Measurements from ENCODE around the gene DYRK2.

Gene DYRK2

DNA sequence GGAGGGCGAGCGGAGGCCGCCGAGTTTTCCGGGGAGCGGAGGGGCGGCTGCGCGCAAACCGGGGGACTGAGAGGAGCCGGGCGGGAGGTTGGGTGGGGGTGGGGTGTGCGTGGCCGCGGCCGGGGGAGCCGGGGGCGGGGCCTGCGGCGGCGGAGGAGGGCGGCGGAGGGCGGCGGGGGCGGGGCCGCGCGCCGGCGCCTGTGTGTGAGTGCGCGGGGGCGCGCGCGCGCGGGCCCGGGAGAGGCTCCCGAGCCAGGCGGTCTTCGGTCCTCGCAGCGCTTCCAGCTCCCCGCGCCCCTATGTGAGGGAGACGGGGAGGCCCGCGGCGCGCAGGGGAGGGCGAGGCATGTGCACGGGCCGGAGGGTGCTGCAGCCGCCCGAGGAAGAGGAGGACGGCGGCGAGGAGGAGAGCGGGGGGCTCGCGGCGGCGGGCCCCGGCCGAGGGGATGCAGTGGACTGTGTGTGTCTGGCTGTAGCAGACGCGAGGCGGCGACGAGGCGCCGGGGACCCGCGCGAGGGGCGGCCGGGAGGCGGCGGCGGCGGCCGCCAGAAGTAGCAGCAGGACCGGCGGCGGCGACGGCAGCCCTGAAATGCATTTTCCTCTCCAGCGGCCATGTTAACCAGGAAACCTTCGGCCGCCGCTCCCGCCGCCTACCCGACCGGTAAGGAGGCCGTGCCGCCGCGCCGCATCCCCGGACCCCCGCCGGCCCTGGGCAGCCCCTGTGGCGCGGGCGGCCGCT, at the start of gene DYRK2:
TSS of gene DYRK2 (plus strand) at position 225 of the 740 bp plus-strand sequence. CDS start at position 614, 389 bp downstream.
- DNase-seq (ENCODE audit: low read depth in 2 of 2), result peak; percentile 47 to 70

DNA sequence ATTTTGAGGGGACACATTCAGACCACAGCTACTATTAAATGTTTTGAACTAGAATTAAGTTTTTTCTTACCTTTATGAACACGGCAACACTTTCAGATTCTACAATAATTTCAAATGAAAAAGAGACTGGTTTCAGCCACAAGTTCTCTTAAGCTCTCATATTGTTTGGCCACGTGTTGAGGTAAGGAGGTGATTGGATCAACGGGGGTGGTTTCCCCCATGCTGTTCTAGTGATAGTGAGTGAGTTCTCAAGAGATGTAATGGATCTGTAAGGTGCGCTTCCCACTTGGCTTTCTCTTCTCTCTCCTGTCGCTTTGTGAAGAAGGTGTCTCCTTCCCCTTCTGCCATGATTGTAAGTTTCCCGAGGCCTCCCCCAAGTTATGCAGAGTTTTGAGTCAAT, 48.9 kb upstream of the DYRK2 start:
- DNase-seq (ENCODE audit: low read depth in 2 of 2), result no peak

DNA sequence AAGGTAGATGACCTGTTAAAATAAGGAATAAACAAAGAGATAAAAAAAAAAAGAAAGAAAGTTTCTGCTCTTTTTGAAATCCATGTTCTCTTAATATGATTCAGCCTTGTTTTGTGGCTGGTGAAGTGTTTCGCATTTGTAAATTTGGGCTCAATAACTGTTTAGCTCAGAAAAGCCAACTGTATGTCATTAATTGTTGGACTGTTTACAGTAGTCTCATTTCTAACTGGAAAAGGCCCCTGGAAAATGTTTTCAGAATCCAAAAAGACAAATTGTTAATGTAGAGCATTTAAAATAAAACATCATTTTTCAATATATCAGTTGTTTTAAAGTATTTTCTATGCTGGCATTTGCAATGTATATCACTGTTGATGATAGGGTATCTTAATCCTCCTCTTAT, 47.4 kb upstream of the DYRK2 start:
- no peak for DNase-seq (ENCODE audit: low read depth in 2 of 2)

DNA sequence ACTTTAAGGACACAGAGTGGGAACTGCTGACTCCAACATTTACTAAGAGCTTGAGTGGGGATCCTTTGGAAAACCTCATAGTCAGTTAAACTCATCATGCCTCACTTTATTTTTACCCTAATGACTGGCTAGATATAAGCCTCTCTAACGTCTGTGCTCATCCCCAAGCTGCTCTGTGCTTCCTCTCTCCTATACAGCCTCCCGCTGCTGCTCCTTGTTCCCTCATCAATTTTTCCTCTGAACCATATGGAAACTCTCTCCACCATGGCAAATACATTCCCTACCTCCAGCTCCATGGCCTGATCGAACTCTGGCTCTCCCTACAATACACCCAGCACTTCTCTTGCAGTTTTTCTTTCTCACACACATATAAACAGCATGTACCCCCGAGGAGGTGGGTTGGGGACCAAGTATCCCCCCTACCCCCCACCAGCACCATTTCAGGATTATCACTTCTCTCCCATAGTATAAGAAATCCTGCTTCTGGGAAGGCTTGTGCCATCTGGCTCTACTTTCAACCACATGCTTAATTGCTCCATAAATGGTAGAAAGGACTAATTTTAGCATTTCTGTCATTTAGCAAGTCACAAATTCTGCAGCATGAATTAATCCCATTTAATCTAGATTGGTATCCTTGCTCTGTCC, 39.2 kb upstream of the DYRK2 start:
- no peak for DNase-seq (ENCODE audit: low read depth in 2 of 2)

DNA sequence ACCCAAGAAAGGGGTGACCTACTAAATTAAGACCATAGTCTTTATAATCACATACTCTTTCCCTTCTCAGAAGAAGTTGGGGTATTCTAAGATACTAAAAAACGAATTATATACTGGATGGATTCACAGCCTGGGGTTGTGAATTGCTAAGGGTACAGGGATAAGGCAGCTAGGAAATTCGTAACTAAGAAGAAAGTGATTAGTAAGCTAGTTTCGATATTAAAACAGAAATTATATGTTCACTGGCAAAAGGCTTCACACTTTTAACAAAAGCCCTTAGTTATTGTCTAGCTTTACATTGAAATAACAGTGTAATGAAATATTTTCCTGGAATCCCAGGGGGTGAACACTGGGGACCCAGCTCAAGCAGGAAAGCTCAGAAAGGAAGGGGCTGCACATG, 35.5 kb upstream of the DYRK2 start:
- DNase-seq (ENCODE audit: low read depth in 2 of 2), result no peak

DNA sequence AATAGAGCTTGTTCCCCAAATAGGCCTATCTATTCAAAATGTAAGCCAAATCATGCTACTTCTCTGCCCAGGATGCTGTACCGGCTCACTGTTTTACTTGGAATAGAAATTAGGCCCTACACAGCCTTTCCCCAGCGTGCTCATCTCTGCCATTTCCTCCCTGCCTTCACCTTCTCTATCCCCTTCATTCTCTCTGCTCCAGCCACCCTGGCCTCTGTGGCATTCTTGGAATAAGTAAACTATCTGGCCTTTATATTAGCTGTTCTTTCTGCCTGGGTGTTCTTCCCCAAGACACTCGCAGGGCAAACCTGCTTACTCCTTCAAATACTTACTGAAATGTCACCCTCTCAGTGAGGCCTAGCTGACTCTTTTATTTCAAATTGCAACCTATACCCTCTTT, 30.9 kb upstream of the DYRK2 start:
- no peak for DNase-seq (ENCODE audit: low read depth in 2 of 2)

DNA sequence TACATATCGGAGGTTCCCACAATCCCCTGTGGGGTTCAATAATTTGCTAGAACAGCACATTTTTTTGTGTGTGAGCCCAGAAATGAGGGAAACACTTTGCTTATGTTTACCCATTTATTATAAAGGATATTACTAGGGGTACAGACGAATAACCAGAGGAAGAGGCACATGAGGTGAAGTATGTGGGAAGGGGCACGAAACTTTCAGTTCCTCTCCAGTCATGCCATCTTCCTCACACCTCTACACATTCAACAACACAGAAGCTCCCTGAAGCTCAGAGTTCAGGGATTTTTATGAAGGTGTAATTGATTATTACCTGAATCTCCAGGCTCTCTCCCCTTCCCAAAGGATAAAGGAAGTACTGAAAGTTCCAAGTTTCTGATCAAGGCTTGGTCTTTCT, 30.2 kb upstream of the DYRK2 start:
- no peak for DNase-seq (ENCODE audit: low read depth in 2 of 2)

DNA sequence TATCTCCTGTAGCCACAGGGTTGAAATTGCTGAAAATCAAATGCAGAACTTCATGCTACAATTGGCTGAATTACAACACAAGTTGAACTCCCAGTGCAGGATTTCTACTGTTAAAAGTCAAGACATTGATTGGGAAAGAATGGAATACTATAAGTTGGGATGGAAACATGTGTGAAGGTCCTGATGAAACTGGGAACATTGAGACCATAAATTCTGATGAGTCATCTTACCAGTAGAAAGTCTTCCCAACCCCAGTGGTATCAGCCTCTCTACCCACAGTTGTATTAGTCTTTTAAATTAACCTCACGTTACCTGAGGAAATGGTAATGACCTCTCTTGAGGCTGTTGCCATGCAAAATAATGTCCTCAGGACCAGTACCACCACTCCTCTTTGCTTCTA, 27.4 kb upstream of the DYRK2 start:
- DNase-seq (ENCODE audit: low read depth in 2 of 2), result no peak

DNA sequence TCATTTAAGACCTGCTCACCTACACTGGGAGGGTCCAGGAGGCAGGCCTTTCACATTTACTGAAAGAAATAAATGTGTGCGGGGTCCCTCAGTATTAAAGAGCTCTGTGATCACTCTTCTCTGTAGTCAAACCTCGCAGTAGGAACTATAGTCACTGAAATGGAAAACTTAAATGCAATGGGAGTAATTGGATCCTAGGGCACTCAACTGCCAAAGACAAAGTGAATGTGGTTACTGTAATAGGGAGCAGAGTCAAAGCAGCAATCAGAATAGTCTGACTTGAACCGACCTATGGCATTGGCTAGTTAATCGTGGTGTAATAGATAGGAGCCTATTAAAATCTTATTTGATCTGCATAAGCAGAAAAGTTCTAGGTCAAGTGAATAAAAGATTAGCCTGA, 26.6 kb upstream of the DYRK2 start:
- no peak for DNase-seq (ENCODE audit: low read depth in 2 of 2)

DNA sequence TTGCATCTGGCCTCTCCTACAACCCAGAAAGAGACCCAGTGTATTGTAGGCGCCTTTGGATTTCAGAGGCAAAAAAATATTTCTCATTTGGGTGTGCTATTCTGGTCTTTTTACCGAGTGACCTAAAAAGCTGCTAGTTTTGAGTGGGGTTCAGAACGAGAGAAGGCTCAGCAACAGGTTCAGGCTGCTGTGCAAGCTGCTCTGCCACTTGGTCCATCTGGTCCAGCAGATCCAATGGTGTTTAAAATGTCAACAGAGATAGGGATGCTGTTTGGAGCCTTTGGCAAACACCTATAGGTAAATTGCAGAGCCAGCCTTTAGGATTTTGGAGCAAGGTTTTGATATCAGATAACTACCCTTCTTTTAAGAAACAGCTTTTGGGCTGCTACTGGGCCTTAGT, 25.3 kb upstream of the DYRK2 start:
- no peak for DNase-seq (ENCODE audit: low read depth in 2 of 2)

DNA sequence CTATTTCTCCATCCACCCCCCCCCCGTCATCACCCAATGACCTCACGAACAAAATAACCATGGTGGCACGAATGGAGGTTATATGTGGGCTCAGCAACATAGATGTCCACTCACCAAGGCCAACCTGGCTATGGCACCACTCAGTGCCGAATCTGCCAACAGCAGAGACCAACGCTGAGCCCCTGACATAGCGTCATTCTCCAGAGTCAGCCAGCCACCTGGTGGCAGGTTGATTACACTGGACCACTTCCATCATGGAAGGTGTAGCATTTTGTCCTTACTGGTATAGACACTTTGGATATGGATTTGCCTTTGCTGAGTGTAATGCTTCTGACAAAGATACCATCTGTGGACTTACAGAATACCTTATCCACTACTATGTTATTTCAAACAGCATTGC, 24.2 kb upstream of the DYRK2 start:
- no peak for DNase-seq (ENCODE audit: low read depth in 2 of 2)

DNA sequence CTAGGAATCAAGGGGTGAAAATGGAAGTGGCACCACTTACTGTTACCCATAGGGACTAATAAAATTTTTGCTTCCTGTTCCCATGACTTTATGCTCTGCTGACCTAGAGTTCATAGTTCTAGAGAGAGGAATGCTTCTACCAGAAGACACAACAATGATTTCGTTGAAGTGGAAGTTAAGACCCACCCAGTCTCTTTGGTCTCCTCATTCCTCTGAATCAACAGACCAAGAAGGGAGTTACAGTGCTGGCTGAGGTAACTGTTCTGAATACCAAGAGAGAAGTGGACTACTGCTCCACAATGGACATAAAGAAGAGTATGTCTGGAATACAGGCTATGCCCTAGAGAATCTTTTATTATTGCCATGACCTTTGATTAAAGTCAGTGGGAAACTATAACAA, 23.5 kb upstream of the DYRK2 start:
- DNase-seq (ENCODE audit: low read depth in 2 of 2), result no peak

DNA sequence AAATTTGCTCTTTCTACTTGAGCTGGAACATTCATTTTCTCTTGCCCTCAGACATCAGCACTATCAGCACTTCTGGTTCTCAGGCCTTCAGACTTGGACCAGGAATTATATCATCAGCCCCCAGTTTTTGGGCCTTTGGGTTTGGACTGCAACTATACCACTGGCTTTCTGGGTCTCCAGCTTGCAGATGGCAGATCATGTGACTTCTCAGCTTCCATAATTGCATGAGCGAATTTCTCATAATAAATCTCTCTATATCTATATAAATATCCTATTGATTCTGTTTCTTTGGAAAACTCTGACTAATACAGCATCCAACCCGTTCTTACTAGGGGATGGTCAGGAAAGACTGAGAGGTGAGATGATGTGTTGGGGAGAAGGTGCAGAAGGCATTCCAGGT, 22.4 kb upstream of the DYRK2 start:
- no peak for DNase-seq (ENCODE audit: low read depth in 2 of 2)

DNA sequence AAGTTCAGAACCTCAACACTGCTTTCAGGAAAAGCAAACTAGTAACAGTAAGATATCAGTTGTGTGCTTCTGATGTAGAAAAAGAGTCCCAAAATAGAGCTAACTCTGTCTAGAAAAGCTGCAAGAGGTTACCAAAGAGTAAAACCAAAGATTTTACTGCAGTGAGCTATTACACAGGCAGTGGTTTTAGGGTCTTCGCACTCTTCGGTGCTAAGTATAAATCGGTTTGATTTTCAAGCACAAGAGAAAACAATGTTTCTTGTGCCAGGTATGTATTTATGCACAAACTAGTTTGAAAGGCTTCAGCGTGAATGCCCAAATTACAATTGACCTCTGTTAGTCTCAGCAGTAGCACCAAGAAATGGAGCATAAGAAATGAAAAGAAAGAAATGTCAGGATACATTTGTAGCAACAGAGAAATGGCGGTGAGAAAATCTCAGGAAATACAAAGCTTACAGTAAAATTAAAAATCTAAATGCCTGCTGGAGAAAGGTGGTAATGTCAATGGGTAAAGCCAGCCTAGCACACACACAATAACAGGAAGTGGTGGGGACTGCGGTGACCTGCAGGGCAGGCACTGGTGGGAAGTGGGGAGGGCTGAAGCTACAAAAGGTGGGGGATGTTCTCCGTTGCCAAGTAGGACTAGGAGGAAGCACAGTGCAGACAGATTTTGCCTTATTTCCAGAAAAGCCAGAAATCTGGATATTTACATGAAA, 18.0 kb upstream of the DYRK2 start:
- DNase-seq (ENCODE audit: low read depth in 2 of 2), result peak; percentile 53 to 55

DNA sequence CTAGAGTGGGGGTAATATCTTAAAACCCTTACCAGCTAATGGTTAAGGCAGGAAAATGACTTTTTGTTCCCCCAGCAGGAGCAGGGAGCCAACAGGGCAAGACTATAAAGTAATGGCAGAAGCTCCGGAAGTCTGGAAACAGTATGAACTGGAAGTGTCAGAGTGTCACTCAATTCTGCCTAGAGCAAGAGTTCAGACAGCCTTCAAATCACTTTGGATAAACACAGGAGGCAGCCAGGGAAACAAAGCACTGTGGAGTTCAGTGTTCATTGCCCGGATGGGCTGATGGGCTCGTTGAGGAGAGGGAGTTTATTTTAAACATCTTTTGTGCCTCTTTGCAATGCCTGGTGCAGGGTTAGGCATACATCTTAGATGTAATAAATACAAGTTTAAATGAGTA, 16.5 kb upstream of the DYRK2 start:
- no peak for DNase-seq (ENCODE audit: low read depth in 2 of 2)

DNA sequence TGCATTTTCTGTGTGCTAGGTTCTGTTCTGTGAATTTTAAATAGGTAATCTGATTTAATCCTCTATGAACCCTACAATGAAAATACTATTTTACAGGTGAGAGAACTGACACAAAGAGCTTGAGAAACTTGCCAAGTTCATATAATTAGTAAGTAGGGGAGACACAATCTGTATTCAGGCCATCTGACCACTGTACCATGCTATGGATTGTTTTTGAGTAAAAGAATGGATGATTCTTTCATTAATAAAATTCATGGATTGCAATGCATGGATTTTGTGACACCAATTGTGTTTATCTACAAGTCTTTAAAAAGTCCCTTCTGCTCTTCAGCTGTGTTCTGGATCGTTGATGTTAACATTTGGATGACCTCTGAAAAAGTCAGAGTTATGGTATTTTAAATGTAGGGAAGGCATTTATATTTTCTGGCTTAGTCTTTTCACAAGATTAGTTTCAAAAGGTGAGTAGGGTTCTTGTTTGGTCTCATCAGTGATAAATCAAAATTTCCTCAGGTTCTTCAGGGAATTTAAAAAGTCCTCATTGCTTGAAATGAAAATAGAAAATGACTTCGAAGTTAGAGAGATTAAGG, 15.4 kb upstream of the DYRK2 start:
- no peak for DNase-seq (ENCODE audit: low read depth in 2 of 2)

DNA sequence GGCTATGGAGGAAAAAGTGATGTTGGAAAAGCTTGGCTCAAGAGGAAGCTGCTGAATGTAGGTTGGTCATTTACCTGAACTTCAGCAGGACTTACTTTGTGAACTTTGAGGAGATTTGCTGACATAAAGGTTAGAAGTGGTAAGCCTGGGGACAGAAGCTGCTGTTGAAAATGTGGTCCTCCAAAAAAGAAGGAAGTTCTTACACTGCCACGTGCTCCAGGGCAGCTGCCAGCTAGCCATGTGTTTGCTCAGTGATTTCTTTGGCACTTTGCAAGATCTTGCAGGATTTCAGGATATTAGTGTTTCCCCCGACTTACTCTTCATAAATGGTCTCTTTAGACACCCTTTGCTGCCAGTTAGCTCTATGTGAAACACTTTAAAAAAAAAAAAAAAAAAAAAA, 14.8 kb upstream of the DYRK2 start:
- no peak for DNase-seq (ENCODE audit: low read depth in 2 of 2)

DNA sequence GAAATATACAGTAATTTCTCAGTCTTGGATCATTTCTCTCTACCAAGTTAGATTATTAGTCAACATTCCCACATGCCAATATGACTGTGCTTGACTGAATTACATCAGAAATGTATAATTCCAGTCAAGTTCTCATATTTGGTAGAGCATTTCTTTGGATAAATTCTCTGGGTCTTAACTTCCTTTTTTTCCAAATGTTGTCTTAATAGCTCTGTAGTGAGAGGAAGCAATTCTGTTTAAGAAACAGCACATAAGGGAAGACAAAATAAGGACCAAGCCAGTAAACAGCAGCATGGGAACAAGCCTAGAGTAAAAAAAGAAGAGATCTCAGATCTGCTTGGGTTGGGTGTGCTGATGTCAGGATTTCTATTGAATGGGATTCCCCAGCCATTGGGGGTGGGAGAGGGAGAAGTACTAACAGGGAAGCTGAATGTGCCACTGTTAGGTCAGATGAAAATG, 14.2 kb upstream of the DYRK2 start:
- DNase-seq (ENCODE audit: low read depth in 2 of 2), result no peak

DNA sequence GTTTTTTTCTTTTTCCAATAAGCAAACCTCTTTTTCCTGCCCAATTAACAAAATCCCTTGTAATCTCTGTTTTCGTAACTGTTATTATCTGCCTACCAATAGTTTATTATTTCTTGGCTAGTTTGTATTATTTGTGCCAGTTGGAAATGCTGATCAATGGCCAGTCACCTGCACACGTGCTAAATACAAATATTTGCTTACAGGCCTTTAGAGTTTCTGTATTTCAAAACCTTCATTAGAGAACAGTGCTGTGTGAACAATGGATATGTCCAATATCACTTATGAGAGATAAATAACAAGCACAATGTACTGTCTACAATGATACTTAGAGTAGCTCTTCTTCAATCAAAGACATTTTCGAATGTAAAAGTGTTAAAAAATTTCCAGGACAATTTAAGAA, 10.8 kb upstream of the DYRK2 start:
- DNase-seq (ENCODE audit: low read depth in 2 of 2), result no peak

DNA sequence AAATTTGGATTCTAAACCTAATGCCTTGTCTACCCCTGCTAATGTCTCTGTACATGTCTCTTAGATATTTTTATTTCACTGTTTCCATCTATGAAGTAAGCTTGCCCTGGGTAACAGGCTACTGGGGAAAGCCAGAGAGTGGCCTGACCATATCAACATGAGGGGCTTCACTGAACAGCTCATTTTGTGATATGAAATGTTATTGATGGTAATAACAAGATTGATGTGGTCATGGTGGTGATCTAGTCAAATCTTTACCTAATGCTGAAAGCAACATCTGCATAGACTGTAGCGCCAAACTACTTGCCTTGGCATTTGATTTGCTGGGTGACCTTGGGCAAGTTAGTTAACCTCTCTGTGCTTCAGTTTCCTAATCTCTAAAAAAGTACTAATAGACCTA, 9.9 kb upstream of the DYRK2 start:
- no peak for DNase-seq (ENCODE audit: low read depth in 2 of 2)

DNA sequence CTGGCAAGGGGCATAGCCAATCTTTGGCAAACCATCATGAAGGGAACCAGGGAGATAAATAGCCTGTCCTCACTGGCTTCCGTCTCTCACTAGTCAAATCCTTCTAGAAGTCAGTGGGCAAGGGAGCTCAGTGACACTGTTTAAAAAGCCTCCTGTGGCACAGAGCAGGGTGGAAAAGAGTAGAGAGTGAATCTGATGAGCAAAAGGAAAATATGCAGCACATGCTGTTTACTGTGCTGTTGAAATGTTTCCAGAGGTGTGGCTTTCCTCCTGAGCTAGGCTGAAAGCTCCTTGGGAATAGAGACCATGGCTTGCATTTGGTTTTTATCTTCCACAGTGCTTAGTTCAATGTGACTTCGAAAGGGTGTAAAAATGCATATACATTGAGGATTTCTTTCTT, 7.7 kb upstream of the DYRK2 start:
- no peak for DNase-seq (ENCODE audit: low read depth in 2 of 2)

DNA sequence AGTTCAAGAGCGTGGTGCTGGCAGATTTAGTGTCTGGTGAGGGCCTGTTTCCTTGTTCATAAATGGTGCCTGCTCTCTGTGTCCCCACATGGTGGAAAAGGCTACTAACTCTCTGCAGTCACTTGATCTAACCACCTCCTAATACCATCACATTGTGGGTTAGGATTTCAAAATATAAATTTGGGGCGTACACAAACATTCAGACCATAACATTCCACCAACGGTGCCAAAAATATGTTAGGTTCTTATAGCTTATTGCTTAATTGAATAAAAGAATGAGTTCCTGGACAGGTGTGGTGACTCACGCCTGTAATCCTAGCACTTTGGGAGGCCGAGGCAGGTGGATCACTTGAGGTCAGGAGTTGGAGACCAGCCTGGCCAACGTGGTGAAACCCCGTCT, 3.4 kb upstream of the DYRK2 start:
- DNase-seq (ENCODE audit: low read depth in 2 of 2), result no peak

DNA sequence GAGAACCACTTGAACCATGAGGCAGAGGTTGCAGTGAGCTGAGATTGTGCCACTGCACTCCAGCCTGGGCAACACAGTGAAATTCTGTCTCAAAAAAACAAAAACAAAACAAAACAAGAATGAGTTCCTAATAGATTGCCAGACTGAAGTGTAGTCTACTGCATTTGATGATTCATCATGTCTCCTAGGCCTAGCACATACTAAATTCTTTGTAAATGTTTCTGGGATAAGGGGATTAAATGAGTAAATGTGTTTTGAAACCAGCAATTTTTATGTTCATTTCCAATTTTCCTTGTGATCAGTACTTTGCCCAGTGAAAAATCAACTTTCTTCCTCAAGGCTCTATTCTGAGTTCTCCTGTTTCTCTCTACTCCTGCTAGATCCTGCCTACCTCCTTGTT, 2.9 kb upstream of the DYRK2 start:
- DNase-seq (ENCODE audit: low read depth in 2 of 2), result no peak

Data from stimulated activated CD8-positive, alpha-beta memory T cell treated with anti-CD3 and anti-CD28 coated beads, Interleukin-2, amount 100 ng/mL, for 48 hours (primary cell).